Left ventricle myocardium superior (tissue), 1 donor: ENCODE data around the gene PIGX. TPM values are rescaled to one million over a fixed set of nuclear protein-coding genes. Genes with fewer than 3 reads are reported as not detected.
"Not testable (repeated sequence)": the region's sequence is repeated elsewhere in the genome, so short reads cannot be mapped to it uniquely, and the experiment has no call there.

Experiments used
- ATAC-seq: fragments of 200-7000 bp; cut with Tn5 transposase; one replicate; pipeline ENCODE4 v1.9.1; 2020; ENCODE audit warnings: mild to moderate bottlenecking, moderate library complexity
- DNase-seq: peaks from one replicate; pipeline ENCODE4 v3.0.0-alpha.2; 2020
- intact Hi-C: fragments of 100-400 bp; cut with micrococcal nuclease; formaldehyde crosslinking; loops from one replicate; pipeline ENCODE4 v1.11.0; 2022
- total RNA-seq: library from RNA; stranded (reverse); fragmentation: NEBNext Ultra II Directional; extraction: Animal tissue kit (Norgen Biotek cat#: 25700); gene quantifications from one replicate; pipeline ENCODE4 v1.2.1, GENCODE V29; 2021
- donor health status: DM: no; HTN: yes; CAD: no; lungs with severe emphysema.

Gene PIGX
- total RNA-seq, 1 donor from 2014 or later = 14.1 TPM

- no peak for ATAC-seq
- intact Hi-C loops = no loop called here
- DNase-seq = no peak
These were observed 14.9 kb upstream of the PIGX start for GRCh38 chr3:196697270-196697669.

- no peak for ATAC-seq
- no peak for DNase-seq
- intact Hi-C loops = no loop called here
These were observed 12.4 kb upstream of the PIGX start for GRCh38 chr3:196699749-196700148.

- no peak for DNase-seq
- intact Hi-C loops = no loop called here
- ATAC-seq = no peak
These were observed 11.4 kb upstream of the PIGX start for GRCh38 chr3:196700801-196701200.

GRCh38 chr3:196706327-196706726 is 5.8 kb upstream of the PIGX start:
- intact Hi-C loops = no loop called here
- ATAC-seq = no peak

GRCh38 chr3:196706731-196707130 is 5.4 kb upstream of the PIGX start:
- ATAC-seq (no peak), DNase-seq (no peak)
- intact Hi-C loops = no loop called here

More at GRCh38 chr3:196706327-196706726, 5.8 kb upstream of the PIGX start:
- DNase-seq = no peak

GRCh38 chr3:196707566-196707965 is 4.6 kb upstream of the PIGX start:
- ATAC-seq (no peak), DNase-seq (no peak)
- intact Hi-C loops = no loop called here

GRCh38 chr3:196708467-196708866 is 3.7 kb upstream of the PIGX start:
- no peak for DNase-seq
- intact Hi-C loops = no loop called here
- ATAC-seq = no peak

- intact Hi-C loops = no loop called here
- DNase-seq = peak; percentile 87
- ATAC-seq = peak; percentile 89
These were observed 587 bp downstream of the PIGX start for GRCh38 chr3:196712514-196713413.

- ATAC-seq, DNase-seq, intact Hi-C loops: not testable (repeated sequence)
These were observed 5.0 kb downstream of the PIGX start for GRCh38 chr3:196717162-196717561.

GRCh38 chr3:196721097-196721496 is 8.9 kb downstream of the PIGX start:
- no peak for DNase-seq
- intact Hi-C loops = no loop called here

GRCh38 chr3:196726788-196727675 is 14.9 kb downstream of the PIGX start:
- intact Hi-C loops = no loop called here
- ATAC-seq = no peak
- no peak for DNase-seq

More at GRCh38 chr3:196721097-196721496, 8.9 kb downstream of the PIGX start:
- ATAC-seq = no peak

GRCh38 chr3:196735751-196736150 is 23.6 kb downstream of the PIGX start:
- intact Hi-C loops = no loop called here
- no peak for ATAC-seq
- no peak for DNase-seq

GRCh38 chr3:196736670-196737374 is 24.6 kb downstream of the PIGX start:
- DNase-seq (no peak), ATAC-seq (no peak)
- intact Hi-C loops = no loop called here

- DNase-seq (no peak), ATAC-seq (no peak)
- intact Hi-C loops = no loop called here
These were observed 25.5 kb downstream of the PIGX start for GRCh38 chr3:196737655-196738054.

GRCh38 chr3:196739671-196740480 is 27.7 kb downstream of the PIGX start, which contains the start of gene PAK2:
PAK2 (plus strand) TSS chr3:196739857; CDS start chr3:196782647, 42,790 bp downstream.
- intact Hi-C loops = no loop called here
- ATAC-seq = peak; percentile 96
- peak; percentile 96 for DNase-seq

- intact Hi-C loops = no loop called here
- ATAC-seq (peak; percentile 17), DNase-seq (peak; percentile 38)
These were observed 28.5 kb downstream of the PIGX start for GRCh38 chr3:196740481-196741248.

- intact Hi-C loops = no loop called here
These were observed 29.2 kb downstream of the PIGX start for GRCh38 chr3:196741249-196741889.

More at GRCh38 chr3:196741249-196741889, 29.2 kb downstream of the PIGX start:
- ATAC-seq = no peak
- no peak for DNase-seq
